AG04449 (cell line): ENCODE data around the gene SGPP1.

Experiments used
- CTCF ChIA-PET: fragments of 350-600 bp; formaldehyde crosslinking; extraction: SDS; loops from one replicate; lab custom pipeline; 2021; ENCODE audit warnings: antibody characterized with exemption; lab: Yijun Ruan, JAX
- POLR2A ChIA-PET: fragments of 400-600, 350-600 bp; formaldehyde crosslinking; extraction: SDS; loops from one replicate; lab custom pipeline; 2020; ENCODE audit warnings: antibody characterized with exemption, inconsistent platforms; lab: Yijun Ruan, JAX
- DNase-seq: peaks from one replicate; pipeline ENCODE4 v3.0.0-alpha.2; 2010; ENCODE audit warnings: low read depth, low spot score
- H3K4me3 ChIP-seq: 2 replicates; pipeline ENCODE4 v1.5.1; 2011; ENCODE audit warnings: low read depth, mild to moderate bottlenecking, control low read depth, low read length
- TF ChIP-seq, protein P1 (sequence below): IDR thresholded peaks from one replicate; pipeline ENCODE4 v1.5.1; 2011; ENCODE audit warnings: mild to moderate bottlenecking, moderate library complexity, low read length, control low read depth, inconsistent platforms; ENCODE audit not compliant: insufficient read depth; ENCODE audit errors: missing control alignments

SGPP1 gene

DNA sequence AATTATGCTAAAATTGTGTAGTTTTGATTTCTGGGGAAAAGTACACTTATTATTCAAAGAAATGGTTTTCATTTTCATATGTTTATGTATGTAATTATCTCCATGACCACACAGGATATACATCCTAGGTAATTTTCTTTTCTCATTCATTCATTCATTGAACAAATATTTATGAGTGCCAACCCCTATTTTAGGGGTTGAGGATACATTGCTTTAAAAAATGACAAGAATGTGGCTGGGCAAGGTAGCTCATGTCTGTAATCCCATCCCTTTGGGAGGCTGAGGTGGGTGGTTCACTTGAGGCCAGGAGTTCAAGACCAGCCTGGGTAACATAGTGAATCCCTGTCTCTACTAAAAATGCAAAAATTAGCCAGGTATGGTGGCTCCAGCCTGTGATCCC lies 40.9 kb downstream of the SGPP1 start:
- no peak for DNase-seq
- ChIA-PET CTCF (interaction anchor here (1.0 kb wide), 1 partner anchor 83 kb away, joined by 5 read pairs; no protein-coding TSS in a partner anchor), POLR2A (no interaction called here)
- TF ChIP-seq, protein P1, sequence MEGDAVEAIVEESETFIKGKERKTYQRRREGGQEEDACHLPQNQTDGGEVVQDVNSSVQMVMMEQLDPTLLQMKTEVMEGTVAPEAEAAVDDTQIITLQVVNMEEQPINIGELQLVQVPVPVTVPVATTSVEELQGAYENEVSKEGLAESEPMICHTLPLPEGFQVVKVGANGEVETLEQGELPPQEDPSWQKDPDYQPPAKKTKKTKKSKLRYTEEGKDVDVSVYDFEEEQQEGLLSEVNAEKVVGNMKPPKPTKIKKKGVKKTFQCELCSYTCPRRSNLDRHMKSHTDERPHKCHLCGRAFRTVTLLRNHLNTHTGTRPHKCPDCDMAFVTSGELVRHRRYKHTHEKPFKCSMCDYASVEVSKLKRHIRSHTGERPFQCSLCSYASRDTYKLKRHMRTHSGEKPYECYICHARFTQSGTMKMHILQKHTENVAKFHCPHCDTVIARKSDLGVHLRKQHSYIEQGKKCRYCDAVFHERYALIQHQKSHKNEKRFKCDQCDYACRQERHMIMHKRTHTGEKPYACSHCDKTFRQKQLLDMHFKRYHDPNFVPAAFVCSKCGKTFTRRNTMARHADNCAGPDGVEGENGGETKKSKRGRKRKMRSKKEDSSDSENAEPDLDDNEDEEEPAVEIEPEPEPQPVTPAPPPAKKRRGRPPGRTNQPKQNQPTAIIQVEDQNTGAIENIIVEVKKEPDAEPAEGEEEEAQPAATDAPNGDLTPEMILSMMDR = no peak
- no peak overlapping the region for H3K4me3 ChIP-seq

DNA sequence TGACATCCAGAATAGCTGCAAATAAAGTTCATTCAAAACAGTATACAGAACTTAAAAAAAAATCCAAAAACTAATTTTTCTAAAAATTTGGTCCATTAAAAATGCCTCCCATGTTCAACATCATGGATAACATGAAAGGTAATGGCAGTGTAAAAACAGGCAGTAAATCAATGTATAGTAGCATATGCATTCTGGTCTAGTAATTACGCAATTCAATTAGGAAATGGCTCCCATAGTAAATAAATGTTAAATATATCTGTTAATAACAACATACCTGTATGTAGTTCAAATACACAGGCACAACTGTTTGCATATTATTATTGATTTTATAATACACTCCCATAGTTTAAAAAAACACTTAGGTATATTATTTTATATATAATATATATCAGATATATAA lies 42.5 kb downstream of the SGPP1 start:
- CTCF ChIA-PET = no interaction called here
- TF ChIP-seq, protein P1 = no peak

DNA sequence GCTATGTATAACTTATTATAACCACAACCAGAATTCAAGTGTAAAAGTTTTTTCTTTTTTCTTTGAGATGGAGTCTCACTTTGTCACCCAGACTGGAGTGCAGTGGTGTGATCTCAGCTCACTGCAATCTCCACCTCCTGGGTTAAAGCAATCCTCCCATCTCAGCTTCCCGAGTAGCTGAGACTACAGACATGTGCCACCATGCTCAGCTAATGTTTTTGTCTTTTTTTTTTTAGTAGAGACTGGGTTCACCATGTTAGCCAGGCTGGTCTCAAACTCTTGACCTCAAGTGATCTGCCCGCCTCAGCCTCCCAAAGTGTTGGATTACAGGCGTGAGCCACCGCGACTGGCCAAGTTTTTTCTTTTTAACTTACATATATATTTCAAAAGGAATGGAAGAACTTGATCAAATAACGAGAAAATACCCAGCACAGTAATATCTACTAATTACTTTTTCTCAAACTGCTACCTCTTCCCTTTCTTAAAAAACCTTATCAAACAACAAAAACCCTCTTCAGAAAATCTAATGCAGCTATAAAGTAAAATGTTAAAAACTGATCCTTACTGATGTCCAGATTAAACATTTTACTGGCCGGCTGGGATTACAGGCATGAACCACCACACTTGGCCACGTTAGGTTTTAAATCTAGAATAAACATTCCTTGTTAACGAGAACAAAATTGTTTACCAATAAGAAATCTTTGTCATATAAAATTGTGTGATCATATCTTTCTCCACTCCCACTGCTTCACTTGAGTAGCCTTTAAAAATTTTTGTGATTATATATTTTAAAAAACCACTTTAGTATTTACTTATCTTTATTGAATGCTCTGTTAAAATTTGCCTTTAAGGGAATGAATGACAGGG lies 44.9 kb downstream of the SGPP1 start:
- CTCF ChIA-PET = no interaction called here
- DNase-seq = no peak
- TF ChIP-seq, protein P1 = no peak
- no peak overlapping the region for H3K4me3 ChIP-seq
- POLR2A ChIA-PET = no interaction called here

More for the DNA sequence above, 42.5 kb downstream of the SGPP1 start:
- no peak for DNase-seq
- POLR2A ChIA-PET = no interaction called here
- no peak overlapping the region for H3K4me3 ChIP-seq

DNA sequence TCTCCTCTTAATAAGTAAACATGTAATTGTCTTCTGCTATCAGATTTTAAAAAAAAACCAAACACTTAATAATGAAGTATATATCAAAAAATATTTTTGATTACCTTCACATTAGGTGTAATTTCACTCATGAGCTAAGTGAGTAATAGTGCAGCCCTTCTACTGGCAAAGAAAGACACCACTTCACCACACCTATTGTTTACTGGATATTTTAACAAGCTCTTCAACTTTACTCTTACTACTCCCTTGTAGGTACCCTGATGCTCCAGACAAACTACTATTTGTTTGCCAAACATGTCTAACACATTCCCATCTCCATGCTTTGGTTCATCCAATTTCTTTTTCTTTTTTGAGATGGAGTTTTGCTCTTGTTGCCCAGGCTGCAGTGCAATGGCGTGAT lies 49.3 kb downstream of the SGPP1 start:
- POLR2A ChIA-PET = no interaction called here
- no peak for DNase-seq
- CTCF ChIA-PET = no interaction called here
- TF ChIP-seq, protein P1 = no peak
- no peak overlapping the region for H3K4me3 ChIP-seq

DNA sequence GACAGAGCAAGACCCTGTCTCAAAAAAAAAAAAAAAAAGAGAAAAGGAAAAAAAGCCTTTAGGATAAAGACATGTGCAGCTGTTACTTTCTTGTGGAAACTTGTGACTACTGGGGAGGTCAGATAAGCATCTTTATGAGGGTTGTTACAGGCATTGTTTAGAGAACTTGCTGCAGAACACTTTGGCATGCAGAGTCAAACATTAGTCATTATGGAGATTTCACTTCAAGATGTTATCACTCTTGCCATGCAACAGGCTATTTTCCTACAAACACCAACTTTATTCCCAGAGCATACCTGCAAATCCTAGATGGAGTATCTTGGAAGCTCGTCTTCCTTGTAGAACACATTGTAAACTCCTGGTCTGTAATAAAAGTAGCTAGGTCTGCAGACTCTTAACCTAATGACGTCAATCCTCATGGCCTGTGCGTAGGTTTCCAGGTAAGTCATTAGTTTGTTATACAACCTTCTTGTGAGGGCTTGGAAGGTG lies 49.9 kb downstream of the SGPP1 start:
- ChIA-PET POLR2A (interaction anchor here (0.7 kb wide), 1 partner anchor 9 kb away, joined by 4 read pairs; no protein-coding TSS in a partner anchor), CTCF (no interaction called here)
- TF ChIP-seq, protein P1 = no peak
- peak; percentile 44 for DNase-seq
- H3K4me3 ChIP-seq = no peak overlapping the region

DNA sequence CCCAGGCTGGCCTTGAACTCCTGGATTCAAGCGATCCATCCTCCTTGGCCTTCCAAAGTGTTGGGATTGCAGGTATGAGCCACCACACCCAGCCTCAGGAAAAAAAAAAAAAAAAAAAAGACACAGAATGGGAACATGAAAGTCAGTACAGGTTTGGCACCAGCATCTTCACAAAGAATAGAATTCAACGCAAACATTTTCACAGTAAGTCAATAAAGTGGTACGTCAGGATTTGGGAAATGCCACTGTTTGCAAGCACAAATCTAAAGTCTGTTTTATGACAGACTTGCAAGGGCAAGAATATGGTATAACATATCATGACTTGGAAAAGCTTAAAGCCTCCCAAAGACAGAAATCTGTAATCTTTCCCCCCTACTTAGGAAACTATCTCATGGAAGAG lies 51.2 kb downstream of the SGPP1 start:
- no peak overlapping the region for H3K4me3 ChIP-seq
- DNase-seq = no peak
- CTCF ChIA-PET = no interaction called here
- TF ChIP-seq, protein P1 = no peak
- POLR2A ChIA-PET = no interaction called here
